Caco-2 (cell line): ENCODE results near the gene CISH. TPM values are rescaled to one million over a fixed set of nuclear protein-coding genes. Genes with fewer than 3 reads are reported as not detected.

ENCODE experiments used
- BruUV-seq: library from RNA; stranded (reverse); fragments of 400-500 nt; replicated peaks from 2 replicates; lab custom pipeline; 2021; lab: Mats Ljungman, UMichigan
- CTCF ChIA-PET: fragments of 300-600 bp; sonication (Branson Sonifier 250); formaldehyde crosslinking; loops from one replicate; lab custom pipeline; 2022; ENCODE audit warnings: antibody characterized with exemption; lab: Charles Lee
- POLR2A ChIA-PET: fragments of 300-600 bp; sonication (Branson Sonifier 250); formaldehyde crosslinking; loops from one replicate; lab custom pipeline; 2022; ENCODE audit warnings: antibody characterized with exemption; lab: Charles Lee
- DNase-seq, 2 experiments: peaks; one replicate each; pipeline versions ENCODE4 v3.0.0 to v3.0.0-alpha.2; 2020 to 2022
- H3K27me3 ChIP-seq: replicated peaks from 2 replicates; pipeline ENCODE4 v1.6.0; 2011; ENCODE audit warnings: low read length; ENCODE audit not compliant: control insufficient read depth, insufficient read depth
- H3K36me3 ChIP-seq: 2 replicates; pipeline ENCODE4 v1.5.1; 2011; ENCODE audit warnings: low read length; ENCODE audit not compliant: control insufficient read depth, insufficient read depth
- H3K4me1 ChIP-seq: fragments of 250-450 bp; sonication (Bioruptor Pico); 2 replicates; pipeline ENCODE4 v1.5.1; 2020; ENCODE audit warnings: mild to moderate bottlenecking
- H3K4me3 ChIP-seq: 2 replicates; pipeline ENCODE4 v1.5.1; 2011; ENCODE audit warnings: low read depth, mild to moderate bottlenecking, control low read depth, low read length
- H3K9me3 ChIP-seq: fragments of 250-450 bp; sonication (Bioruptor Pico); 2 replicates; pipeline ENCODE4 v1.5.1; 2020; ENCODE audit warnings: mild to moderate bottlenecking, moderate library complexity
- H3K27ac Mint-ChIP-seq: one replicate; pipeline ENCODE4 v1.8.0; 2022; ENCODE audit warnings: mixed read lengths; ENCODE audit not compliant: unreplicated experiment
- H3K27me3 Mint-ChIP-seq: one replicate; pipeline ENCODE4 v1.8.0; 2022; ENCODE audit warnings: mixed read lengths; ENCODE audit not compliant: insufficient read depth, unreplicated experiment
- H3K36me3 Mint-ChIP-seq: one replicate; pipeline ENCODE4 v1.8.0; 2022; ENCODE audit warnings: mild to moderate bottlenecking, mixed read lengths; ENCODE audit not compliant: insufficient read depth, unreplicated experiment
- H3K4me1 Mint-ChIP-seq: one replicate; pipeline ENCODE4 v1.8.0; 2022; ENCODE audit warnings: low read depth, mixed read lengths; ENCODE audit not compliant: unreplicated experiment
- H3K4me3 Mint-ChIP-seq: one replicate; pipeline ENCODE4 v1.8.0; 2022; ENCODE audit warnings: mild to moderate bottlenecking, moderate library complexity, mixed read lengths; ENCODE audit not compliant: unreplicated experiment
- H3K9me3 Mint-ChIP-seq: one replicate; pipeline ENCODE4 v1.8.0; 2022; ENCODE audit warnings: mixed read lengths; ENCODE audit not compliant: unreplicated experiment
- CTCF ChIP-seq, 2 experiments: fragments of 200-600 bp in 1 of 2; IDR thresholded peaks; 1 replicate in 1 of 2; 2 replicates in 1 of 2; pipeline versions ENCODE4 v1.5.1 to v1.8.0; 2011 to 2022; ENCODE audit warnings: antibody characterized with exemption in 1 of 2, control low read depth in 1 of 2, inconsistent platforms in 1 of 2, low read depth in 1 of 2, low read length in 1 of 2, mild to moderate bottlenecking in 1 of 2, moderate library complexity in 1 of 2; ENCODE audit not compliant: insufficient read depth in 1 of 2, severe bottlenecking in 1 of 2, unreplicated experiment in 1 of 2
- intact Hi-C: fragments of 100-400 bp; cut with micrococcal nuclease; formaldehyde crosslinking; loops from one replicate; pipeline ENCODE4 v1.10.0; 2022; ENCODE audit not compliant: unreplicated experiment
- total RNA-seq: library from RNA; stranded (reverse); gene quantifications from 2 replicates; pipeline ENCODE4 v1.2.3, GENCODE V29; 2022

Gene CISH
- total RNA-seq, 1 experiment from 2014 or later = 2.9 TPM

- Mint-ChIP-seq H3K4me3 (no peak overlapping the region), H3K36me3 (peaks cover 17% of the 10 kb centered on the region), H3K27ac (no peak overlapping the region), H3K9me3 (no peaks in the 10 kb centered on the region), H3K4me1 (peaks cover 17% of the 10 kb centered on the region), H3K27me3 (no peaks in the 10 kb centered on the region)
- Histone ChIP-seq H3K36me3 (no peaks in the 10 kb centered on the region), H3K4me1 (peaks cover 12% of the 10 kb centered on the region), H3K27me3 (no peaks in the 10 kb centered on the region), H3K9me3 (no peaks in the 10 kb centered on the region), H3K4me3 (no peak overlapping the region)
- no TSS peak for BruUV-seq
- DNase-seq = no peak
- CTCF ChIA-PET = no interaction called here
- intact Hi-C loops = no loop called here
- TF ChIP-seq CTCF (IDR thresholded peaks at IDR 0.05; ENCODE audit: insufficient read depth in 1 of 2, low read depth in 1 of 2, low read length in 1 of 2, severe bottlenecking in 1 of 2, unreplicated experiment in 1 of 2) = no peak
- POLR2A ChIA-PET = no interaction called here
Observed at GRCh38 chr3:50628601-50629000, 17.0 kb upstream of the CISH start.

- Mint-ChIP-seq H3K27ac (no peak overlapping the region), H3K4me1 (peaks cover 17% of the 10 kb centered on the region), H3K9me3 (no peaks in the 10 kb centered on the region), H3K4me3 (no peak overlapping the region), H3K36me3 (peaks cover 14% of the 10 kb centered on the region), H3K27me3 (no peaks in the 10 kb centered on the region)
- ChIA-PET CTCF (no interaction called here), POLR2A (no interaction called here)
- TF ChIP-seq CTCF (IDR thresholded peaks at IDR 0.05; ENCODE audit: insufficient read depth in 1 of 2, low read depth in 1 of 2, low read length in 1 of 2, severe bottlenecking in 1 of 2, unreplicated experiment in 1 of 2) = peak in 1 of 2 experiments; percentile 25
- intact Hi-C loops = no loop called here
- Histone ChIP-seq H3K4me3 (no peak overlapping the region), H3K9me3 (no peaks in the 10 kb centered on the region), H3K4me1 (peaks cover 12% of the 10 kb centered on the region), H3K36me3 (no peaks in the 10 kb centered on the region; the same call in 1 of the 2 replicates), H3K27me3 (no peaks in the 10 kb centered on the region)
- DNase-seq = no peak
- BruUV-seq = no TSS peak
Observed at GRCh38 chr3:50627407-50628051, 16.0 kb upstream of the CISH start.

GRCh38 chr3:50626401-50626800 lies 14.8 kb upstream of the CISH start:
- Histone ChIP-seq H3K36me3 (no peaks in the 10 kb centered on the region; the same call in 1 of the 2 replicates), H3K4me3 (no peak overlapping the region), H3K4me1 (peaks cover 12% of the 10 kb centered on the region), H3K9me3 (no peaks in the 10 kb centered on the region), H3K27me3 (no peaks in the 10 kb centered on the region)
- intact Hi-C loops = no loop called here
- no TSS peak for BruUV-seq
- no peak for DNase-seq
- H3K36me3 Mint-ChIP-seq = peaks cover 11% of the 10 kb centered on the region
- no peaks in the 10 kb centered on the region for H3K9me3 Mint-ChIP-seq
- no peaks in the 10 kb centered on the region for H3K27me3 Mint-ChIP-seq
- POLR2A ChIA-PET = no interaction called here
- H3K27ac Mint-ChIP-seq = no peak overlapping the region
- H3K4me3 Mint-ChIP-seq = no peak overlapping the region
- H3K4me1 Mint-ChIP-seq = peaks cover 17% of the 10 kb centered on the region
- TF ChIP-seq CTCF (IDR thresholded peaks at IDR 0.05; ENCODE audit: insufficient read depth in 1 of 2, low read depth in 1 of 2, low read length in 1 of 2, severe bottlenecking in 1 of 2, unreplicated experiment in 1 of 2) = no peak
- CTCF ChIA-PET = interaction anchor here (0.6 to 0.7 kb wide), 2 partner anchors 305 to 1316 kb away, joined by 3 to 6 read pairs; partner anchors contain the start of gene PARP3
